ENCODE measurements around the gene MUC2.

GRCh38 chr11:1033016-1033798, 41.5 kb upstream of the MUC2 start:
- TF ChIP-seq CTCF (conservative IDR thresholded peaks at IDR 0.05) (no peak), EZH2 (IDR thresholded peaks at IDR 0.05; ENCODE audit: low read depth) (no peak)

All from PC-9 (cell line).